Measurements from ENCODE around the gene SYT7.
A peak's percentile ranks its signal among the peaks of the same experiment; 100 is the strongest.

SYT7 gene, protein sequence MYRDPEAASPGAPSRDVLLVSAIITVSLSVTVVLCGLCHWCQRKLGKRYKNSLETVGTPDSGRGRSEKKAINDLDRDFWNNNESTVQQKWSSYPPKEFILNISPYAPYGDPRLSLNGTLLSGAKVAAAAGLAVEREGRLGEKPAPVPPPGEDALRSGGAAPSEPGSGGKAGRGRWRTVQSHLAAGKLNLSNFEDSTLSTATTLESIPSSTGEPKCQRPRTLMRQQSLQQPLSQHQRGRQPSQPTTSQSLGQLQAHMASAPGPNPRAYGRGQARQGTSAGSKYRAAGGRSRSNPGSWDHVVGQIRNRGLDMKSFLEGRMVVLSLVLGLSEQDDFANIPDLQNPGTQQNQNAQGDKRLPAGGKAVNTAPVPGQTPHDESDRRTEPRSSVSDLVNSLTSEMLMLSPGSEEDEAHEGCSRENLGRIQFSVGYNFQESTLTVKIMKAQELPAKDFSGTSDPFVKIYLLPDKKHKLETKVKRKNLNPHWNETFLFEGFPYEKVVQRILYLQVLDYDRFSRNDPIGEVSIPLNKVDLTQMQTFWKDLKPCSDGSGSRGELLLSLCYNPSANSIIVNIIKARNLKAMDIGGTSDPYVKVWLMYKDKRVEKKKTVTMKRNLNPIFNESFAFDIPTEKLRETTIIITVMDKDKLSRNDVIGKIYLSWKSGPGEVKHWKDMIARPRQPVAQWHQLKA

DNA sequence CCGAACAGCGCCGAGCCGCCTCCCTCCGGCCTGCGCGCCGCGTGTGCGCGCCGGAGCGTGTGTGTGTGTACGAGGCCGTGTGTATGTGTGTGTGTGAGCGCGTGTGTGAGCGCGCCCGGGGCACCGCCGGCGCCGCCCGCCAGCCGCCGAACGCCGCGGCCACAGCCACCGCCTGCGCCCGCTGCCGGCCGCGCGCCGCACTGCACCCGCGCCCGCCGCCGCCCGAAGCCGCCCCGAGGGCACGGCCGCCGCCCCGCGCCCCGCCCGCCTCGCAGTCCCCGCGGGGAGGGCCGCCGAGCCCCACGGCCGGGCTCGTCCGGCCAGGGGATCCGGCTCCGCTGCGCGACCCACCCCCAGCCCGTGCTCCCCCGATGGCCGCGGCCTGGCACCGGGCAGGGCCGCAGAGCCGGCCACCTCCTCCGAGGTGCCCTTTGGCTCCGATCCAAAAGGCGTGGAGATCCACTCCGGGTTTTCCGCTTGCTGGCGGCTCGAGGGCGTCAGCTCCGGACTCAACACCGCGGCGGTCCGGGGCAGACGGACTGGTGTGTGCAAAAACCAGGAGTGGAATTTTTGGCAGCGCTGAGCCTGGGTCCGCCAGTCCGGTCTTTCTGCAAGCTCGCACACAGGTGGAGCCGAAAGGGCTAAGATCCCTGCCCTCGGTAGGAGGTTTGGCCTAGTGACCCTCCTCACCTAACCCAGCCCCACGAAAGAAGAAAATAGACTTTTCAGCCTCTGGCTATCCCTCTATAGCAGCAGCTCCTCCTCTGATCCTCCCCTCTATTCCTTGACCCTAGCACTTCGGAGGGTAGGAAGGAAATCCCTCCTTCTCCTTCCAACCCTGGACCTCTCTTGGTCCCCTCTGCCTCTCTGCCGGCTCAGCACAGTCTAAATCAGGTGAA lies at the start of gene SYT7:
SYT7 (minus strand) TSS at position 47 of the 899 bp plus-strand sequence. CDS start 256 bp downstream, outside the sequence.
- DNase-seq (ENCODE audit: low spot score), result peak; percentile 93

DNA sequence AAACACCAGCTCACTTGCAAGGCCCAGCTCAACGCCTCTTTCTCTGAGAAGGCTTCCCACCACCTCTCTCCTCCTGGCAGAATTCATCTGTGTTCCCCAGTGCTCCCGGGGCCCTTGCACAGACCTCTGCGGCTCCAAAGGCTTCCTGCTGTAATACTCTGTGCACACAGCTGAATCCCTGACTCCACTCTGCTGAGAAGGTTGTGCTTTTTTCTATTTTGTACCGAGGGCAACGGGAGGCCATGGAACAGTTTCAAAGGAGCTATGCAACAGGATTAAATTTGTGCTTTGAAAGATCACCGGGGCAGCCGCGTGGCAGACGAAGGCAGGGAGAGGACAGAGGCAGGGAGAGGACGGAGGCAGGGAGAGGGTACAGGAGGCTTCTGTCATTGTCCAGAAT lies 49.2 kb upstream of the SYT7 start:
- no peak for DNase-seq (ENCODE audit: low spot score)

- DNase-seq (ENCODE audit: low spot score), result no peak
Measured at GRCh38 chr11:61629082-61629833, 48.4 kb upstream of the SYT7 start.

- no peak for DNase-seq (ENCODE audit: low spot score)
Measured at GRCh38 chr11:61628662-61628970, 47.7 kb upstream of the SYT7 start.

- DNase-seq (ENCODE audit: low spot score), result peak; percentile 80
Measured at GRCh38 chr11:61627850-61628661, 47.2 kb upstream of the SYT7 start.

GRCh38 chr11:61626580-61627380 lies 45.9 kb upstream of the SYT7 start:
- DNase-seq (ENCODE audit: low spot score), result no peak

DNA sequence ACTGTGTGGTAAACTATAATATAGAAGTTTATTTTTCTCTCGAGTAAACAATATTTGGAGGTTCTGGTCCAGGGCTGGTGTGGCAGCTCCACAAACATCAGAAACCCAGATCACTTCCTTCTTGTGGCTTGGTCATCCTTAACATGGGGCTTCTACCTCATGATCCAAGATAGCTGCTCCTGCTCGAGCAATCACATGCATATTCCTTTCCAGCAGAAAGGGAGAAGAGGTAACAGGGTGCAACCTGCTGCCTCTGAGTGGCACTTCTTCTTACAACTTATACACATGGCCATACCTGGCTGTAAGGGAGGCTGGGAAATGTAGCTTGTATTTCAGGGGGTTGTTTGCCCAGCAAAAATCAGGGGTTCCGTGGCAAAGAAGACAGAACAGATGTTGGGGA lies 44.6 kb upstream of the SYT7 start:
- DNase-seq (ENCODE audit: low spot score), result no peak

GRCh38 chr11:61621917-61622585 lies 41.2 kb upstream of the SYT7 start:
- no peak for DNase-seq (ENCODE audit: low spot score)

DNA sequence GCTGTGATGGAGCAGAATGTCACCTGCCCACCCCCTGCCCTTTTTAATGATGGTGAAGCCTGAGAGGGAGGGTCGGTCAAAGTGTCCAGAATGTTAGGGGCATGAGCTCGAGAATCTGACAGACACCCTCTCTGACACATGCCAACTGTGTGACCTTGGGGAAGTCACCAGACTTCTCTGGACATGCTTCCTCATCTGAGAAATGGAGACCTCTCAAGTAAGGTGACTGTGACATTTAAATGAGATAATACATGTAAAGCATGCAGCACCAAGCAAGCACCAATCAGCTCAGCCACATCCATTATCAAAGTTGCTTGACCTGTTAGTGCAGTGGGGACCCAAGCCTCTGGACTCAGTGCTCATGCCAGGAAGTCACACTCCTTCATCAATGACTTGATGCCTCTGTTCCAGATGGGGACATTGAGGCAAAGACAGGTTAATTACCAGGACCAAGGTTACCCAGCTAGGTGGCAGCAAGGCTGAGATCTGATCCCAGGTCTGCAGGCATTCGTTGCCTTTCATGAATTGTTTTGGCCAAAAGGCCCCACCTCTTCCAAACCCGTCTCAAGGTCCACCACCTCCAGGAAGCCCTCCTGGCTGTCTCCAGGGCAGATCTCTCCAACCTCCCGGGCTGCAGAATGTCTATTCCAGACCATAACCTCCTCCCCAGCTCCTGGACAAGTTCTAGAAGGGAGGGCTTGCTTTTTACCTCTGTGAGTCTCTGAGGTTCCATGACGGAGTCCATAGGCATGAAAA lies 38.8 kb upstream of the SYT7 start:
- DNase-seq (ENCODE audit: low spot score), result no peak

DNA sequence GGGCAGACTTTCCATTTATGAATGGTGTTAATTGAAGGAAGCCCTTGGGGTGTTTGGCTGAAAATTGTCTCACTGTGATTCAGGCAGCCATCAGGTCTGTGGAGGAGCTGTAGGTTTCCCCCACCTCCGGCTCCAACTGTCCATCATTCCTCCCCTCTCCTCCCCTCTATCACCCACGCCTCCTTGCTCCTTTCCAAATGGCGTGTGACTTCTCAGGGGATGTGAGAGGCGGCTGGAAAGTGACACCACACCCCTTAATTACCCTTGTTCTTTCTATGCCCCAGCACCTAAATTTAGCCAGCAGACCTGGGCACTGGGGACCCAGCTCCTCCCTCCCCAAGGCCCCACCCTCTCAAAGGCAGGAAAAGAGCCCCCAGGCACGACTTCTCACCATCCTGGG lies 38.1 kb upstream of the SYT7 start:
- DNase-seq (ENCODE audit: low spot score), result no peak

- DNase-seq (ENCODE audit: low spot score), result no peak
Measured at GRCh38 chr11:61617515-61617914, 36.6 kb upstream of the SYT7 start.

GRCh38 chr11:61616434-61616833 lies 35.6 kb upstream of the SYT7 start:
- no peak for DNase-seq (ENCODE audit: low spot score)

DNA sequence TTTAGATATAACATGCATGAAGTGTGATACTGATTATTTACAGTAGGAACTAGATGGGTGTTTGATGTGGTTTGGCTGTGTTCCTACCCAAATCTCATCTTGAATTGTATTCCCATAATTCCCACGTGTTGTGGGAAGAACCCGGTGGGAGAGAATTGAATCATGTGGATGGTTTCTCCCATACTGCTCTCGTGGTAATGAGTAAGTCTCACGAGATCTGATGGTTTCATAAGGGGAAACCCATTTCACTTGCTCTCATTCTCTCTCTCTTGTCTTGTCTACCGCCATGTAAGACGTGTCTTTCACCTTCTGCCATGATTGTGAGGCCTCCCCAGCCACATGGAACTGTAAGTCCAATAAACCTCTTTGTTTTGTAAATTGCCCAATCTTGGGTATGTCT lies 33.9 kb upstream of the SYT7 start:
- DNase-seq (ENCODE audit: low spot score), result peak; percentile 85

DNA sequence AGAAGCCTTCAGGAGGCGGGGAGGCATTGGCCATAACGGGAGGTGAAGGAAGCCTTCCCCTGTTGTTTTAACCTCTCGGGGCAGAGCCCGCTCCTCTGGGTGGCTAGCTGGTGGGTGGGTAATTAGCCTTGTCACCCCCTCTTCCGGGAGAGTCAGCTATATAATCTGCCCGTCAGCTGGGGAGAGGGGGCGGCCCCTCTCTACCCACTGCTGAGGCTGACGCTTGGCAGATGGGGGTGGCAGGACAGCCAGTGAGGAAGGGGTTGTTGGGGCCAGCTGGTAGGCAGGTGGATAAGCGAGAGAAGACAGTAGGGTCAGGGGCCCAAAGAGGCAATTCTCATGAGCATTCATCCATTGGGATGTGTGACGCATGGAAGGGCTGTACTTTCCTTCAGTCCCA lies 33.0 kb upstream of the SYT7 start:
- DNase-seq (ENCODE audit: low spot score), result no peak

DNA sequence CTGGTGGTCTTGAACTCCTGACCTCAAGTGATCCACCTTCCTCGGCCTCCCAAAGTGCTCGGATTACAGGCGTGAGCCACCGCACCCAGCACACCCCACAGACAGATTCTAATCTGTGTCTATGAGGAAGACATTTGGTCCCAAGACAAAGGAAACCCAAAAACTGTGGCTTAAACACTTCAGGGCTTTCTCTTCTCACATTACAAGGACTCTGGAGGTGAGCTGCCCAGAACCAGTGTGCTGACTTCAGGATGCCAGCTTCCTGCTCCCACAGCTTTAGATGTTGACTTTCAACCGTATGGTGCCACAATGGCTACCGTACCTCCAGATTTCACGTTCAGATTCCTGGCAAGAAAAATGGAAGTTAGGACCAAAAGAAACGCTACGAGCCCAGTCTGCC lies 32.2 kb upstream of the SYT7 start:
- no peak for DNase-seq (ENCODE audit: low spot score)

DNA sequence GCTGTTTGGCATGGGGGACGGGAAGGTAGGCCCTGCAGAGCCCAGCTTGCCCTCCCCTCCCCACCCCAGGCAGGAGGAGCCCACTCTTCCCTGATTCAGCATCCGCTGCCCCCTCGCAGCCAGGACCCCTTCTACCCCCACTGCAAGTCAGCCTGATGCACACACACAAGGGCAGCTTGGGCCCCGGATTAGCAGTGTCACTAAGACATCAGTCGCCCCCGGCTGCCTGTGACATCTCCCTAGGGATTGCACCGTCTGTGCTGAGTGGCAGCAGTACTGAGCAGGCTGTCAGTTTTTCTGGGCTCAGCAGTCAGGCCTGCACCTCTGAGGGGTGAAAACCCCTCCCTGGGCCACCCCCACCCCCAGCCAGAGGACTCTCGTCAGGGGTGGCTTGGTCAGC lies 30.4 kb upstream of the SYT7 start:
- DNase-seq (ENCODE audit: low spot score), result no peak

DNA sequence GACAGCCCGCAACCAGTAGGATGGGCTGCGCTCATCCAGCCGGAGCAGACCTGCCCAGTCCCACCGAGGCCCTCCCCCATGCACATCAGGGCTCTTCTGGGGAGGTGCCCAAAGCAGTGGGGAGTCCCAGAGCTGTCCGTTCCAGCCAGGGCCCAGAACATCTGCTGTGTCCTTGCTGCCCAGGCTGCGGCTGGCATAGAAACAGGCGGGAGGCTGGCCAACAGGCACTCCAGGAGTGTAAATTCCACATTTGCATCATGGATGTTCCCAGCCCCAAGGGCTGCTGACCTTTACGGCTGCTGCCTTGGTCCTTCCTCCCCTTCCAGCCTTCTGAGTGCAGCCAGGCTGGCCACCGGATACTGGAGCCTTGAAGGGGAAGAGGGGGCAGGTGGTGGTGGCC lies 30.0 kb upstream of the SYT7 start:
- no peak for DNase-seq (ENCODE audit: low spot score)

GRCh38 chr11:61609980-61610366 lies 29.1 kb upstream of the SYT7 start:
- DNase-seq (ENCODE audit: low spot score), result peak; percentile 69
